GM23338 (cell line): ENCODE results near the gene PRPF40B. TPM values are rescaled to one million over a fixed set of nuclear protein-coding genes. Genes with fewer than 3 reads are reported as not detected.

Experiments
- ATAC-seq: fragments of 200-7000 bp; cut with Tn5 transposase; 3 replicates; pipeline ENCODE4 v1.9.1; 2020
- DNase-seq: peaks from one replicate; pipeline ENCODE4 v3.0.0-alpha.2; 2015; ENCODE audit warnings: low spot score
- H2AFZ ChIP-seq: fragments of 200-600 bp; sonication (generic); 2 replicates; pipeline ENCODE4 v1.8.0; 2016; ENCODE audit warnings: antibody characterized with exemption, mild to moderate bottlenecking, moderate library complexity
- H3F3A ChIP-seq: fragments of 200-600 bp; sonication (generic); replicated peaks from 2 replicates; pipeline ENCODE4 v1.8.0; 2017; ENCODE audit warnings: antibody characterized with exemption, mixed run types, low read depth
- H3K27ac ChIP-seq: fragments of 200-600 bp; sonication (generic); 2 replicates; pipeline ENCODE4 v1.6.1; 2016; ENCODE audit warnings: low read depth
- H3K27me3 ChIP-seq: fragments of 200-600 bp; sonication (generic); 2 replicates; pipeline ENCODE4 v1.8.0; 2016; ENCODE audit warnings: mild to moderate bottlenecking, mixed run types, moderate library complexity; ENCODE audit not compliant: insufficient read depth
- H3K36me3 ChIP-seq: fragments of 200-600 bp; sonication (generic); 2 replicates; pipeline ENCODE4 v1.8.0; 2016; ENCODE audit warnings: mild to moderate bottlenecking; ENCODE audit not compliant: insufficient read depth
- H3K4me1 ChIP-seq: fragments of 200-600 bp; sonication (generic); 2 replicates; pipeline ENCODE4 v1.8.0; 2016; ENCODE audit warnings: mild to moderate bottlenecking, moderate library complexity; ENCODE audit not compliant: insufficient read depth
- H3K4me2 ChIP-seq: fragments of 200-600 bp; sonication (generic); 2 replicates; pipeline ENCODE4 v1.7.1; 2017; ENCODE audit warnings: mixed run types
- H3K4me3 ChIP-seq: fragments of 200-600 bp; sonication (generic); 2 replicates; pipeline ENCODE4 v1.6.1; 2016; ENCODE audit warnings: mixed run types
- H3K79me2 ChIP-seq: fragments of 200-600 bp; sonication (generic); replicated peaks from 2 replicates; pipeline ENCODE4 v1.8.0; 2017; ENCODE audit warnings: mild to moderate bottlenecking; ENCODE audit not compliant: insufficient read depth
- H3K9me2 ChIP-seq: fragments of 200-600 bp; sonication (generic); 2 replicates; pipeline ENCODE4 v1.8.0; 2017; ENCODE audit not compliant: insufficient read depth
- H4K20me1 ChIP-seq: fragments of 200-600 bp; sonication (generic); replicated peaks from 2 replicates; pipeline ENCODE4 v1.8.0; 2017; ENCODE audit warnings: mild to moderate bottlenecking; ENCODE audit not compliant: insufficient read depth
- H3K27ac Mint-ChIP-seq: 2 replicates; pipeline ENCODE4 v1.8.0; 2020; ENCODE audit warnings: inconsistent platforms, mild to moderate bottlenecking, moderate library complexity, mixed read lengths
- H3K27me3 Mint-ChIP-seq: 3 replicates; pipeline ENCODE4 v1.8.0; 2022; ENCODE audit warnings: low read depth, mild to moderate bottlenecking, moderate library complexity, mixed read lengths, inconsistent platforms; ENCODE audit not compliant: insufficient read depth, poor library complexity
- H3K36me3 Mint-ChIP-seq: 3 replicates; pipeline ENCODE4 v1.8.0; 2021; ENCODE audit warnings: low read depth, mild to moderate bottlenecking, inconsistent platforms, moderate library complexity, mixed read lengths
- H3K4me1 Mint-ChIP-seq: 3 replicates; pipeline ENCODE4 v1.8.0; 2020; ENCODE audit warnings: mild to moderate bottlenecking, inconsistent platforms, mixed read lengths
- H3K4me3 Mint-ChIP-seq: 3 replicates; pipeline ENCODE4 v1.8.0; 2021; ENCODE audit warnings: moderate library complexity, mild to moderate bottlenecking, inconsistent platforms, mixed read lengths
- H3K9me3 Mint-ChIP-seq: 3 replicates; pipeline ENCODE4 v1.8.0; 2020; ENCODE audit warnings: moderate library complexity, mild to moderate bottlenecking, inconsistent platforms, mixed read lengths
- CREB1 ChIP-seq: fragments of 250-450 bp; sonication (Bioruptor Pico); IDR thresholded peaks from 2 replicates; pipeline ENCODE4 v1.5.0; 2020; ENCODE audit warnings: low read depth, mild to moderate bottlenecking, moderate library complexity
- EZH2 ChIP-seq: fragments of 200-600 bp; sonication (generic); IDR thresholded peaks from one replicate; pipeline ENCODE4 v1.8.0; 2017; ENCODE audit warnings: antibody characterized with exemption, mild to moderate bottlenecking, low read depth; ENCODE audit not compliant: unreplicated experiment
- EZH2phosphoT487 ChIP-seq: fragments of 200-600 bp; sonication (generic); IDR thresholded peaks from one replicate; pipeline ENCODE4 v1.8.1; 2018; ENCODE audit warnings: antibody characterized with exemption; ENCODE audit not compliant: unreplicated experiment
- JUNB ChIP-seq: IDR thresholded peaks from one replicate; pipeline ENCODE4 v1.6.1; 2016; ENCODE audit warnings: antibody characterized with exemption; ENCODE audit not compliant: unreplicated experiment
- NANOG ChIP-seq: IDR thresholded peaks from 2 replicates; pipeline ENCODE4 v1.6.1; 2016; ENCODE audit warnings: antibody characterized with exemption, borderline replicate concordance
- POLR2AphosphoS5 ChIP-seq: IDR thresholded peaks from 2 replicates; pipeline ENCODE4 v1.6.1; 2016; ENCODE audit warnings: antibody characterized with exemption, low read depth
- STAT1 ChIP-seq: IDR thresholded peaks from one replicate; pipeline ENCODE4 v1.6.1; 2016; ENCODE audit warnings: antibody characterized with exemption; ENCODE audit not compliant: unreplicated experiment
- ZNF114 ChIP-seq: fragments of 250-450 bp; sonication (Bioruptor Pico); IDR thresholded peaks from 2 replicates; pipeline ENCODE4 v1.5.0; 2020; ENCODE audit warnings: mild to moderate bottlenecking, moderate library complexity
- ZNF331 ChIP-seq: fragments of 250-450 bp; sonication (Bioruptor Pico); IDR thresholded peaks from 2 replicates; pipeline ENCODE4 v1.5.0; 2020; ENCODE audit warnings: low read depth, mild to moderate bottlenecking, moderate library complexity
- polyA plus RNA-seq: library from polyadenylated mRNA; unstranded; fragments of >200 nt; fragmentation: Nextera tagmentation; extraction: Ambion mirVana; gene quantifications from 2 replicates; pipeline ENCODE4 v1.2.1, GENCODE V29; 2016
- total RNA-seq: library from RNA; depleted of rRNA; stranded (reverse); fragments of >200 nt; shearing (Covaris generic); gene quantifications from 2 replicates; pipeline ENCODE4 v1.2.3, GENCODE V29; 2014
- TF ChIP-seq, protein P1 (sequence below): IDR thresholded peaks from one replicate; pipeline ENCODE4 v1.6.1; 2018; ENCODE audit warnings: antibody characterized with exemption; ENCODE audit not compliant: unreplicated experiment
- TF ChIP-seq, protein P2 (sequence below): IDR thresholded peaks from 2 replicates; pipeline ENCODE4 v1.6.1; 2016; ENCODE audit warnings: antibody characterized with exemption
- TF ChIP-seq, protein P3 (sequence below), 2 experiments: fragments of 200-600 bp in 1 of 2; sonication (generic) in 1 of 2; conservative IDR thresholded peaks; 2 replicates each; pipeline versions ENCODE4 v1.5.1 to v1.6.1; 2016 to 2017; ENCODE audit warnings: antibody characterized with exemption in 2 of 2, low read depth in 2 of 2, mild to moderate bottlenecking in 2 of 2, moderate library complexity in 1 of 2

PRPF40B gene
- total and polyA plus RNA-seq, 2 experiments from 2014 or later: 17.9 to 19.0 TPM

DNA sequence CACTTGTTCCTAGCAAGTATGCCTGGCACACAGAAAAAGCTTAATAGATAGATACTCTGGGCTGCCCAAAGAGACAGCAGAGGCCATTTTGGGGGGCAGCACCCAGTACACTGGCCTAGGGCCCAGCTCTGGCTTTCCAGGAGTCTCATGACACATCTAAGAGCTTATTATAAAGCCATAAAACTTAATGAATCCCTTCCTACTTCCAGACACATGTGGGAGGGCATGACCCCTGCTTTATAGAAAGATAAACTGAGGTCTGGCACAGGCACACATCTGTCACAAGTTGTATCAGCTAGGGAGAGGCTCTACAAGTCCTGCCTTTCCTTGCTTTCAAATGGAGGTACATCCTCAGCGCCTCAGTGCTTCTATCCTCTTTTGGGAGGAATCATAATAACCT lies 56.7 kb downstream of the PRPF40B start (continued):
- TF ChIP-seq, protein P1, sequence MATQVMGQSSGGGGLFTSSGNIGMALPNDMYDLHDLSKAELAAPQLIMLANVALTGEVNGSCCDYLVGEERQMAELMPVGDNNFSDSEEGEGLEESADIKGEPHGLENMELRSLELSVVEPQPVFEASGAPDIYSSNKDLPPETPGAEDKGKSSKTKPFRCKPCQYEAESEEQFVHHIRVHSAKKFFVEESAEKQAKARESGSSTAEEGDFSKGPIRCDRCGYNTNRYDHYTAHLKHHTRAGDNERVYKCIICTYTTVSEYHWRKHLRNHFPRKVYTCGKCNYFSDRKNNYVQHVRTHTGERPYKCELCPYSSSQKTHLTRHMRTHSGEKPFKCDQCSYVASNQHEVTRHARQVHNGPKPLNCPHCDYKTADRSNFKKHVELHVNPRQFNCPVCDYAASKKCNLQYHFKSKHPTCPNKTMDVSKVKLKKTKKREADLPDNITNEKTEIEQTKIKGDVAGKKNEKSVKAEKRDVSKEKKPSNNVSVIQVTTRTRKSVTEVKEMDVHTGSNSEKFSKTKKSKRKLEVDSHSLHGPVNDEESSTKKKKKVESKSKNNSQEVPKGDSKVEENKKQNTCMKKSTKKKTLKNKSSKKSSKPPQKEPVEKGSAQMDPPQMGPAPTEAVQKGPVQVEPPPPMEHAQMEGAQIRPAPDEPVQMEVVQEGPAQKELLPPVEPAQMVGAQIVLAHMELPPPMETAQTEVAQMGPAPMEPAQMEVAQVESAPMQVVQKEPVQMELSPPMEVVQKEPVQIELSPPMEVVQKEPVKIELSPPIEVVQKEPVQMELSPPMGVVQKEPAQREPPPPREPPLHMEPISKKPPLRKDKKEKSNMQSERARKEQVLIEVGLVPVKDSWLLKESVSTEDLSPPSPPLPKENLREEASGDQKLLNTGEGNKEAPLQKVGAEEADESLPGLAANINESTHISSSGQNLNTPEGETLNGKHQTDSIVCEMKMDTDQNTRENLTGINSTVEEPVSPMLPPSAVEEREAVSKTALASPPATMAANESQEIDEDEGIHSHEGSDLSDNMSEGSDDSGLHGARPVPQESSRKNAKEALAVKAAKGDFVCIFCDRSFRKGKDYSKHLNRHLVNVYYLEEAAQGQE: no peak
- TF ChIP-seq JUNB: no peak

DNA sequence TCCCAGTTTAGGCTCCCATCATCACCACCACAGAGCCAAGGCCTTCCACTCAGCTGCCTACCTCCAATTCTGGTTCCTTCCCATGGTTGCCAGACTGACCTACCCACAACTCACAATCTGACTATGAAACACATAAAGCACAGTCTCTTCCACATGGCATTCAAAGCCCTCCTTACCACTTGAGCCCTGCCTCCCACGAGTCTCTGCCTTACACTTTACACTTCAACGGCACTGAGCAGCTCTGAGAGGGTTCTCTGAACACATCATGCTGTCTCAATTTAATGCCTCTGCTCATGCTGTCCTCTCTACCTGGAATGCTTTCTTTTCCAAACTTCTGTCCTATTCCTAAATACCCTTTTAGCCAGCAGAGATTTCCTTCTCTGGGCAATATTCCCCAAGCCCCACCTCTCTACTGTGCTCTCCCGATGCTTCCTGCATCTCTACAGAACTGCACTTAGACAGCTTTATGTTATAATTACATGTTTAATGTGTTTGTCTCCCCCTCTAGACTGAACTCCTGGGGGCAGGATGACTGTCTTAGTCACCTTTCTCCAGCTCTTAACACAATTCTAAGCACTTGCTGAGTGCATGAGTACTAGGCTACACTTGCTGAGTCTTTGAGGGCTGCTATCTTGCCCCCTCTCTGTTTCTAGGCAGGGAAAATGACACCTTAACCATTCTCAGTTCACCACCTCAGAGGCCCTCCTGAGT lies 60.4 kb downstream of the PRPF40B start:
- H2AFZ ChIP-seq: no peak overlapping the region
- H3K4me1 Mint-ChIP-seq: peaks cover 24% of the 10 kb centered on the region
- peaks cover 93% of the 10 kb centered on the region for H3K79me2 ChIP-seq
- H3K9me3 Mint-ChIP-seq: no peaks in the 10 kb centered on the region
- H3K27ac ChIP-seq: peak overlapping the region; percentile 56; the same call in 1 of the 2 replicates
- H3K36me3 Mint-ChIP-seq: peaks cover 6% of the 10 kb centered on the region; the same call in 2 of the 3 replicates
- no peak overlapping the region for H3K4me3 ChIP-seq
- no peak for ATAC-seq
- H3F3A ChIP-seq: no peaks in the 10 kb centered on the region
- H3K27ac Mint-ChIP-seq: no peak overlapping the region
- no peak for DNase-seq
- H4K20me1 ChIP-seq: peaks cover 5% of the 10 kb centered on the region
- no peaks in the 10 kb centered on the region for H3K27me3 ChIP-seq
- H3K9me2 ChIP-seq: no peaks in the 10 kb centered on the region
- peaks cover 13% of the 10 kb centered on the region; the same call in 1 of the 2 replicates for H3K4me1 ChIP-seq
- peaks cover 4% of the 10 kb centered on the region for H3K27me3 Mint-ChIP-seq
- H3K4me2 ChIP-seq: no peak overlapping the region
- H3K4me3 Mint-ChIP-seq: no peak overlapping the region
- no peaks in the 10 kb centered on the region for H3K36me3 ChIP-seq
- TF ChIP-seq NANOG (no peak), POLR2AphosphoS5 (no peak), JUNB (no peak), CREB1 (CRISPR knock-in tag) (no peak), EZH2 (no peak), STAT1 (no peak), ZNF331 (CRISPR knock-in tag) (no peak), EZH2phosphoT487 (no peak), ZNF114 (no peak)
- TF ChIP-seq, protein P2, sequence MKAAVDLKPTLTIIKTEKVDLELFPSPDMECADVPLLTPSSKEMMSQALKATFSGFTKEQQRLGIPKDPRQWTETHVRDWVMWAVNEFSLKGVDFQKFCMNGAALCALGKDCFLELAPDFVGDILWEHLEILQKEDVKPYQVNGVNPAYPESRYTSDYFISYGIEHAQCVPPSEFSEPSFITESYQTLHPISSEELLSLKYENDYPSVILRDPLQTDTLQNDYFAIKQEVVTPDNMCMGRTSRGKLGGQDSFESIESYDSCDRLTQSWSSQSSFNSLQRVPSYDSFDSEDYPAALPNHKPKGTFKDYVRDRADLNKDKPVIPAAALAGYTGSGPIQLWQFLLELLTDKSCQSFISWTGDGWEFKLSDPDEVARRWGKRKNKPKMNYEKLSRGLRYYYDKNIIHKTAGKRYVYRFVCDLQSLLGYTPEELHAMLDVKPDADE: no peak
- TF ChIP-seq, protein P3, sequence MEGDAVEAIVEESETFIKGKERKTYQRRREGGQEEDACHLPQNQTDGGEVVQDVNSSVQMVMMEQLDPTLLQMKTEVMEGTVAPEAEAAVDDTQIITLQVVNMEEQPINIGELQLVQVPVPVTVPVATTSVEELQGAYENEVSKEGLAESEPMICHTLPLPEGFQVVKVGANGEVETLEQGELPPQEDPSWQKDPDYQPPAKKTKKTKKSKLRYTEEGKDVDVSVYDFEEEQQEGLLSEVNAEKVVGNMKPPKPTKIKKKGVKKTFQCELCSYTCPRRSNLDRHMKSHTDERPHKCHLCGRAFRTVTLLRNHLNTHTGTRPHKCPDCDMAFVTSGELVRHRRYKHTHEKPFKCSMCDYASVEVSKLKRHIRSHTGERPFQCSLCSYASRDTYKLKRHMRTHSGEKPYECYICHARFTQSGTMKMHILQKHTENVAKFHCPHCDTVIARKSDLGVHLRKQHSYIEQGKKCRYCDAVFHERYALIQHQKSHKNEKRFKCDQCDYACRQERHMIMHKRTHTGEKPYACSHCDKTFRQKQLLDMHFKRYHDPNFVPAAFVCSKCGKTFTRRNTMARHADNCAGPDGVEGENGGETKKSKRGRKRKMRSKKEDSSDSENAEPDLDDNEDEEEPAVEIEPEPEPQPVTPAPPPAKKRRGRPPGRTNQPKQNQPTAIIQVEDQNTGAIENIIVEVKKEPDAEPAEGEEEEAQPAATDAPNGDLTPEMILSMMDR (conservative IDR thresholded peaks at IDR 0.05; ENCODE audit: low read depth in 2 of 2): no peak
